HepG2 (cell line): ENCODE data around the gene SH3PXD2A. TPM values are rescaled to one million over a fixed set of nuclear protein-coding genes. Genes with fewer than 3 reads are reported as not detected.

Source experiments
- BRF2 ChIP-seq: sonication (generic); formaldehyde crosslinking; IDR thresholded peaks from 2 replicates; pipeline ENCODE4 v1.8.1; 2022; ENCODE audit warnings: mild to moderate bottlenecking, missing genetic modification reagents
- CHD4 ChIP-seq: fragments of 200-600 bp; sonication (generic); IDR thresholded peaks from 2 replicates; pipeline ENCODE4 v1.7.0; 2017; ENCODE audit warnings: mild to moderate bottlenecking, low read length, borderline replicate concordance
- GATA4 ChIP-seq: sonication (generic); IDR thresholded peaks from 2 replicates; pipeline ENCODE4 v1.6.1; 2016; ENCODE audit warnings: antibody characterized with exemption, low read depth, borderline replicate concordance
- JUND ChIP-seq: sonication (generic); formaldehyde crosslinking; IDR thresholded peaks from 2 replicates; pipeline ENCODE4 v1.8.0; 2022; ENCODE audit warnings: mild to moderate bottlenecking, missing genetic modification reagents
- KLF12 ChIP-seq: sonication (generic); formaldehyde crosslinking; IDR thresholded peaks from 2 replicates; pipeline ENCODE4 v1.4.0; 2020; ENCODE audit warnings: missing genetic modification reagents, borderline replicate concordance
- LBX2 ChIP-seq: sonication (generic); formaldehyde crosslinking; IDR thresholded peaks from 2 replicates; pipeline ENCODE4 v1.5.0; 2020; ENCODE audit warnings: missing genetic modification reagents, mild to moderate bottlenecking, borderline replicate concordance
- NFRKB ChIP-seq: fragments of 450-650 bp; IDR thresholded peaks from 2 replicates; pipeline ENCODE4 v1.6.1; 2017
- RAD21 ChIP-seq: fragments of 450-650 bp; formaldehyde crosslinking; IDR thresholded peaks from 2 replicates; pipeline ENCODE4 v1.5.0; 2020; ENCODE audit warnings: mild to moderate bottlenecking
- WIZ ChIP-seq: sonication (generic); formaldehyde crosslinking; IDR thresholded peaks from 2 replicates; pipeline ENCODE4 v1.5.1; 2020; ENCODE audit warnings: mild to moderate bottlenecking, missing genetic modification reagents
- ZNF207 ChIP-seq: fragments of 450-650 bp; IDR thresholded peaks from 2 replicates; pipeline ENCODE4 v1.6.1; 2016; ENCODE audit warnings: antibody characterized with exemption, borderline replicate concordance
- ZNF414 ChIP-seq: sonication (generic); formaldehyde crosslinking; IDR thresholded peaks from 2 replicates; pipeline ENCODE4 v1.5.0; 2020; ENCODE audit warnings: missing genetic modification reagents
- ZNF460 ChIP-seq: sonication (generic); formaldehyde crosslinking; IDR thresholded peaks from 2 replicates; pipeline ENCODE4 v1.5.1; 2020; ENCODE audit warnings: missing genetic modification reagents, mild to moderate bottlenecking, borderline replicate concordance
- ZNF484 ChIP-seq: sonication (generic); formaldehyde crosslinking; IDR thresholded peaks from 2 replicates; pipeline ENCODE4 v1.5.1; 2020; ENCODE audit warnings: mild to moderate bottlenecking, low read depth, missing genetic modification reagents, borderline replicate concordance
- ZNF496 ChIP-seq: sonication (generic); formaldehyde crosslinking; IDR thresholded peaks from 2 replicates; pipeline ENCODE4 v1.8.1; 2023; ENCODE audit warnings: mild to moderate bottlenecking, moderate library complexity, missing genetic modification reagents; ENCODE audit not compliant: insufficient replicate concordance
- ZSCAN9 ChIP-seq: IDR thresholded peaks from 2 replicates; pipeline ENCODE4 v1.6.1; 2016; ENCODE audit warnings: borderline replicate concordance
- polyA plus RNA-seq, 8 experiments: library from polyadenylated mRNA; depleted of rRNA in 3 of 8; stranded (reverse) in 7 of 8; unstranded in 1 of 8; fragments of >200 nt; fragmentation: Illumina TruSeq in 4 of 8; extraction: Trizol in 4 of 8; gene quantifications; 2 replicates each; pipeline versions ENCODE4 v1.2.1 to v1.2.3, GENCODE V29; 2011 to 2016; ENCODE audit warnings: low read depth in 4 of 8, missing spikeins in 1 of 8, mixed read lengths in 1 of 8; ENCODE audit not compliant: insufficient read depth in 1 of 8
- total RNA-seq, 5 experiments: library from RNA; depleted of rRNA; stranded (reverse); fragments of >200 nt; fragmentation: Illumina TruSeq; extraction: Trizol; gene quantifications; 2 replicates each; pipeline ENCODE4 v1.2.3, GENCODE V29; 2016; ENCODE audit warnings: low read depth in 1 of 5
- TF ChIP-seq, protein P1 (sequence below): sonication (generic); formaldehyde crosslinking; IDR thresholded peaks from 2 replicates; pipeline ENCODE4 v1.8.0; 2022; ENCODE audit warnings: mild to moderate bottlenecking, missing genetic modification reagents, moderate library complexity
- TF ChIP-seq, protein P2 (sequence below): sonication (generic); formaldehyde crosslinking; IDR thresholded peaks from 2 replicates; pipeline ENCODE4 v1.8.0; 2023; ENCODE audit warnings: mild to moderate bottlenecking, missing genetic modification reagents
- TF ChIP-seq, protein P3 (sequence below): sonication (generic); formaldehyde crosslinking; IDR thresholded peaks from 2 replicates; pipeline ENCODE4 v1.4.0; 2020; ENCODE audit warnings: missing genetic modification reagents, borderline replicate concordance

Gene SH3PXD2A
- total and polyA plus RNA-seq, 2 of the 13 experiments (the other 11 are each of a cell fraction or from before 2014, with no cell fraction given): 11.1 to 11.3 TPM

DNA sequence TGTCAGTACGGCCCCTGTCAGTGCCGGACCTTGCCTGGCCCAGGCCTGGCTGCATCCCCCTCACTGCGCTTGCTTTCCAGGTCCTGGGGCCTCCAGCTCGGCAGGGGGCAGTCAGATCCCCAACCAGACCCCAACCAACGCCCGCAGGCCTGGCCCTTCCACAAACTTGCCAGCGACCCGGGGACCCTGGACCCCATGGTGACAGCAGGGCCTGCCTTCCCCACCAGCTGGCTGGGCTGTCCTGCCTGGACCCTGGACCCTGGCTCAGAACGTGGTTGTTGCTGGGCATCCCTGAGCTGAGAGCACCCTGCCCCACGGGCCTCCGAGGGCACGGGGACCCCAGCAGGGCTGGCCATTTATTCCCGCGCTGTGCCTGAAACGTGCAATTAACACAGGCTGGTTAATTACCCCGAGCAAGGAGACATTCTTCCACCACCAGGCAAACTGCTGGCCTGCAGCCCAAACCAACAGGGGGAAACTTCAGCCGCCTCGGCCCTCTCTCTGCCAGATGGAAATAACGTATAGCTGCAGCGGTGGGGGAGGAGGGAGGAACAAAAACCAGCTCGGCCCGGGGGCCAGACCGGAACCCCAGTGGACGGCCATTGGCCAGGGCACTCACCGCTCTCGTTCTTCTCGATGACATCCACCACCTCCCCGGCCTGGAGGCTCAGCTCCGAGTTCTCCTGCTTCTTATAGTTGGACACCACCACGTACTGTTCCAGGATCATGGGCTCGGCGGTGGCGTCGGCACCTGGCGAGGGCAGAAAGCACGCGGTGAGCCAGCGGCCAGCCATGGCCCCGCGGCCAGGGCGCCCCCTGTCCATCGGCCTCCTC, 194.8 kb downstream of the SH3PXD2A start (continued):
- no peak for TF ChIP-seq LBX2
- TF ChIP-seq, protein P1, sequence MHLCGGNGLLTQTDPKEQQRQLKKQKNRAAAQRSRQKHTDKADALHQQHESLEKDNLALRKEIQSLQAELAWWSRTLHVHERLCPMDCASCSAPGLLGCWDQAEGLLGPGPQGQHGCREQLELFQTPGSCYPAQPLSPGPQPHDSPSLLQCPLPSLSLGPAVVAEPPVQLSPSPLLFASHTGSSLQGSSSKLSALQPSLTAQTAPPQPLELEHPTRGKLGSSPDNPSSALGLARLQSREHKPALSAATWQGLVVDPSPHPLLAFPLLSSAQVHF: peak; percentile 72; the same call in 1 of the 2 replicates
- no peak; the same call in 1 of the 2 replicates for TF ChIP-seq ZSCAN9 (CRISPR knock-in tag)
- no peak for TF ChIP-seq CHD4
- TF ChIP-seq, protein P2, sequence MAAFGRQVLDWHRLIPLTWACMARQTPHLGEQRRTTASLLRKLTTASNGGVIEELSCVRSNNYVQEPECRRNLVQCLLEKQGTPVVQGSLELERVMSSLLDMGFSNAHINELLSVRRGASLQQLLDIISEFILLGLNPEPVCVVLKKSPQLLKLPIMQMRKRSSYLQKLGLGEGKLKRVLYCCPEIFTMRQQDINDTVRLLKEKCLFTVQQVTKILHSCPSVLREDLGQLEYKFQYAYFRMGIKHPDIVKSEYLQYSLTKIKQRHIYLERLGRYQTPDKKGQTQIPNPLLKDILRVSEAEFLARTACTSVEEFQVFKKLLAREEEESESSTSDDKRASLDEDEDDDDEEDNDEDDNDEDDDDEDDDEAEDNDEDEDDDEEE (CRISPR knock-in tag): no peak
- TF ChIP-seq JUND (CRISPR knock-in tag): peak; percentile 43; the same call in 1 of the 2 replicates
- TF ChIP-seq KLF12: 0 out of 2 replicates have a peak, but pooled peaks have one; percentile 34
- TF ChIP-seq NFRKB: no peak
- TF ChIP-seq RAD21 (CRISPR knock-in tag): peak; percentile 12; the same call in 1 of the 2 replicates
- TF ChIP-seq ZNF207: no peak
- TF ChIP-seq ZNF496: no peak
- 0 out of 2 replicates have a peak, but pooled peaks have one; percentile 17 for TF ChIP-seq ZNF484 (CRISPR knock-in tag)
- no peak for TF ChIP-seq BRF2 (CRISPR knock-in tag)
- no peak for TF ChIP-seq ZNF460 (CRISPR knock-in tag)
- TF ChIP-seq WIZ: no peak
- TF ChIP-seq GATA4: no peak
- no peak for TF ChIP-seq ZNF414
- TF ChIP-seq, protein P3, sequence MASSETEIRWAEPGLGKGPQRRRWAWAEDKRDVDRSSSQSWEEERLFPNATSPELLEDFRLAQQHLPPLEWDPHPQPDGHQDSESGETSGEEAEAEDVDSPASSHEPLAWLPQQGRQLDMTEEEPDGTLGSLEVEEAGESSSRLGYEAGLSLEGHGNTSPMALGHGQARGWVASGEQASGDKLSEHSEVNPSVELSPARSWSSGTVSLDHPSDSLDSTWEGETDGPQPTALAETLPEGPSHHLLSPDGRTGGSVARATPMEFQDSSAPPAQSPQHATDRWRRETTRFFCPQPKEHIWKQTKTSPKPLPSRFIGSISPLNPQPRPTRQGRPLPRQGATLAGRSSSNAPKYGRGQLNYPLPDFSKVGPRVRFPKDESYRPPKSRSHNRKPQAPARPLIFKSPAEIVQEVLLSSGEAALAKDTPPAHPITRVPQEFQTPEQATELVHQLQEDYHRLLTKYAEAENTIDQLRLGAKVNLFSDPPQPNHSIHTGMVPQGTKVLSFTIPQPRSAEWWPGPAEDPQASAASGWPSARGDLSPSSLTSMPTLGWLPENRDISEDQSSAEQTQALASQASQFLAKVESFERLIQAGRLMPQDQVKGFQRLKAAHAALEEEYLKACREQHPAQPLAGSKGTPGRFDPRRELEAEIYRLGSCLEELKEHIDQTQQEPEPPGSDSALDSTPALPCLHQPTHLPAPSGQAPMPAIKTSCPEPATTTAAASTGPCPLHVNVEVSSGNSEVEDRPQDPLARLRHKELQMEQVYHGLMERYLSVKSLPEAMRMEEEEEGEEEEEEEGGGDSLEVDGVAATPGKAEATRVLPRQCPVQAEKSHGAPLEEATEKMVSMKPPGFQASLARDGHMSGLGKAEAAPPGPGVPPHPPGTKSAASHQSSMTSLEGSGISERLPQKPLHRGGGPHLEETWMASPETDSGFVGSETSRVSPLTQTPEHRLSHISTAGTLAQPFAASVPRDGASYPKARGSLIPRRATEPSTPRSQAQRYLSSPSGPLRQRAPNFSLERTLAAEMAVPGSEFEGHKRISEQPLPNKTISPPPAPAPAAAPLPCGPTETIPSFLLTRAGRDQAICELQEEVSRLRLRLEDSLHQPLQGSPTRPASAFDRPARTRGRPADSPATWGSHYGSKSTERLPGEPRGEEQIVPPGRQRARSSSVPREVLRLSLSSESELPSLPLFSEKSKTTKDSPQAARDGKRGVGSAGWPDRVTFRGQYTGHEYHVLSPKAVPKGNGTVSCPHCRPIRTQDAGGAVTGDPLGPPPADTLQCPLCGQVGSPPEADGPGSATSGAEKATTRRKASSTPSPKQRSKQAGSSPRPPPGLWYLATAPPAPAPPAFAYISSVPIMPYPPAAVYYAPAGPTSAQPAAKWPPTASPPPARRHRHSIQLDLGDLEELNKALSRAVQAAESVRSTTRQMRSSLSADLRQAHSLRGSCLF (CRISPR knock-in tag): no peak
